GM18951 (cell line): ENCODE results near the gene SFTPA1.
"Not testable (repeated sequence)": the region's sequence is repeated elsewhere in the genome, so short reads cannot be mapped to it uniquely, and the experiment has no call there.

Experiments
- POLR2A ChIP-seq: IDR thresholded peaks from 4 replicates; pipeline ENCODE4 v1.6.1; 2011; ENCODE audit warnings: mild to moderate bottlenecking; ENCODE audit not compliant: insufficient read length, insufficient read depth; ENCODE audit errors: extremely low read depth
- in situ Hi-C: fragments of 300-500 bp; cut with MboI; formaldehyde crosslinking; loops from one replicate; pipeline ENCODE4 v1.12.0; 2022; ENCODE audit warnings: low sequenced_read_pairs, mixed read lengths, inconsistent platforms; ENCODE audit not compliant: unreplicated experiment

The SFTPA1 gene

DNA sequence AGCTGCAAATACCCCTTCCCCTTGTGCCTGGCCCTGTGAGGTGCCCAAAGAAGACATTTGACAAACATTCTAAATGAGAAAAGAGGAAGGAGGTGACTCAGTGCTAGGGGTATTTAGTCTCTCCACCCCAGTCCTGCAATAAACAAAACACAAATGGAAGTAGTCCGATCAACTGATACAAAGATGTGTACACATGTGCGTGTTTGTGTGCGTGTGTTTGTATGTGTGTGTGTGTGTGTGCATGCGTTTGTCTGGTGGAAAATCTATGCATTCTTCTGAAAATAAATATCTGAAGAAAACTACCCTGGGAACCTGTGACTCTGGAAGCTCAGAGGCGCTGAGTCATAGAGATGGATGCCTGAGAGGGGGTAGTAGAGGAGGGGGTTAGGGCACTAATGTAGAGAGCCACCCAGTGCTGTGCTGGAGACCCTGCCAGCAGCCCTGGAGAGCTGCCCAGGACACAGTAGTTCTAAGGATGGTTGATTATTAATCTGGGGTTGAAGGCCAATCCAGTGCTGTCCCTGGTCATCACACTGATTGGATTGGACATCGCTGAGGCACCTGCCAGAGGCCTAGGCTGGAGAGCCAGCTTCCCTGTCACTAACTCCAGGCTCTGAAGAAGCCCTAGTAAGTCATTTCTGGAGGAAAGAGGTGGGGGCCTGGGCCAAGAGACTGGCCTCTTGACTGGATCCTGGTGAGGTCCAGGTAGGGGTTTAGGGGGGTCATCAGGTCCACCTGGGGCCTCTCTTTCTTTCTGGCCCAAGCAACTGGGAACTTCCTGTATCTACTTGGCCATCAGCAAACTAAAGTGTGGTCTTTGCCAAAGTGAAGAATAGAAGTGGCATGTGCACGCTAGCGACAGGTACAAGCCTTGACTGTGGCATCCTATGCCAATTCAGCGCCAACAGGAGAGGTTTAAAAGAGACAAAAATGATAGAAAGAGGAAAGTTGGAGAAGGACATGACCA, 18.5 kb downstream of the SFTPA1 start:
- in situ Hi-C loops: no loop called here
- TF ChIP-seq POLR2A: no peak

DNA sequence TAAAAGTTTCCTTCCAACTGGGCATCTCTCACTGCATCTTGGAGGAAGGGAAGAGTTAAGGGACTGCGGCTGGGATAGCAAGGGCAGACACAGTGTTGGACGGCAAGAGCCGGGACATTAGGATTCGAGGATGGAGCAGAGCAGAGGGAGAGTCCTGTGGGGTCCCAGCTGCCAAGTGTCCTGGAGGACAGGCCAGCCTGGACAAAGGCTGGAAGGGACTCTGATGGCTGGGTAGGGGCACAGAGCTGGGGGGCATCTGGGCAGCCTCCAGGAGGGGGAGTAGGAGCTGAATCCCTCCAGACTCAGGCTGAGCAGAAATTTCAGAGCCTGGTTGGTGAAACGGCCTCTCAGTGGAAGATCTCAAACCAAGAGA, 19.2 kb downstream of the SFTPA1 start:
- in situ Hi-C loops: no loop called here
- TF ChIP-seq POLR2A: no peak

DNA sequence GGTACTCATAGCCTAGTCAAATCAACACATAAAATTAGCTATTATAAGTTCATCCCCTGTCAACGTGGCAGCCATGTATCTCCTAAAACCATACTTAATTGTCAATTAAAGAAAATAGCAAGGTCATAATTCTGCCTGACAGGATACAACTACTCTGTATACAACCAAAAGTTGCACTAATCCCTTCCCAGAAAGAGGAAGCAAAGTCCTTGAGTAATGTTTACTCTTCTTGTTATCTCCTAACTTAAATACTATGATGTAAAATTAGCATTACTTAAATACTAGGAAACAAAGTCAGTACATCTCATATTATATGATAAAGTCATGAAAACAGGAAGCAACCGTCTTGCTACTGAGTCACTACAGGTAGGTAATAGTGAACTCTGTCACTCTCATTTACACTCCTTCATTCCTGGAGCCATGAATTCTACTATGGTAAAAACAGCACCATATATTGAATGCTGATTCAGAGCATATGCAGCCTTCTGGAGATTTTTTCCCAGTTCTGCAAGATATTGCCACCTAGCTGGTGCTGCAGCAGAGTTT, 26.0 kb downstream of the SFTPA1 start:
- in situ Hi-C loops: not testable (repeated sequence)

DNA sequence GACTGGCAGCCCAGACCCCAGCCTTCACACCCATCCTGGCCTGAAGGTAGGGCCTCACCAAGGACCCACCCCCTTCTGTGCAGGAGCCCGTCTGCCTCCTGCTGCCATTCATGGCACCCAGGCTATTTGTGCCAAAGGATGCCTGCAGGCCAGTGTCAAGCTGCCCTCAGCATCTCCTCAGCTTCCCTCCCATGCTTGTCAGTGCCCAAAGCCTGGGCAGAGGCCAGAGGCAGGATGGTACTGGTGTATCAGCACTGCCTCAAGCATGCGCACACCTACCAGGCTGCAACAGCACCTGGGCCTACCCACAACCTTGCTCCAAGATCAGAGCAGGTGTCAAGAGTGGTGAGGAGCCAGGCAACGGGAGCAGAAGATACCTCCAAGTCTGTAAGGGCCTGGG, 27.6 kb downstream of the SFTPA1 start:
- no peak for TF ChIP-seq POLR2A

DNA sequence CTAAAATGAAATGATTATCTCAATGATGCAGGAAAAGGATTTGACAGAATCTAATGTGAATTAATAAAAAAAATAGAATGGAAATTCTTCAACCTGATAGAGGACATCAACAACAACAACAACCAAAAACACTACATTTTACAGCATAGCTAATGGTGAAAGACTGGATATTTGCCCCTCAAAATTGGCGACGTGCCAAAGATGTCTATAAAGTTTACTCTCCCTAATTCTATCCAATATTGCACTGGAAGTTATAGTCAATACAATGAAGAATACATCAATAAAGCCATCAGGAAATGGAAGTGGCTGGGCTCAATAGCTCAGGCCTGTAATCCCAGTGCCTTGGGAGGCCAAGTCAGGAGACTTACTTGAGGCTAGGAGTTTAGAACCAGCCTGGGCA, 42.0 kb downstream of the SFTPA1 start:
- in situ Hi-C loops: not testable (repeated sequence)

More for the DNA sequence above, 27.6 kb downstream of the SFTPA1 start:
- in situ Hi-C loops: no loop called here

DNA sequence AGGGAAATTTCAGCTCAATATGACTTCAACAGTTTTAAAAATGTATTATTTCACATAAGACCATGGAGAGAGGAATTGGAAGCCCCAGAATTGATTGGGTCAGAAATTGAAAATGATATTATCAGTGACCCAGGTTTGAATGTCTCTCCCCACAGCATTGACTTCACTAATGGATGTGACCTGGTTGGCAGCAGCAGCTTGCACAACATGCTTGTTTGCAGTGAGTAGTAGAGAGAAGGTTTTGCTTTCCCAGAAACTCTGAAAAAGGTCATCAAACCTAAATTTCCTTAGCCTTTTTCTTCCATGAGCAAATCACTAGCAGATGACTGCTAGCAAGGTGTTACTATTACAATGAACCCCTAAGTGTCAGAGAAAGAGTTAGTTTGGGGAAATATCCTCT, 52.5 kb downstream of the SFTPA1 start:
- in situ Hi-C loops: not testable (repeated sequence)

DNA sequence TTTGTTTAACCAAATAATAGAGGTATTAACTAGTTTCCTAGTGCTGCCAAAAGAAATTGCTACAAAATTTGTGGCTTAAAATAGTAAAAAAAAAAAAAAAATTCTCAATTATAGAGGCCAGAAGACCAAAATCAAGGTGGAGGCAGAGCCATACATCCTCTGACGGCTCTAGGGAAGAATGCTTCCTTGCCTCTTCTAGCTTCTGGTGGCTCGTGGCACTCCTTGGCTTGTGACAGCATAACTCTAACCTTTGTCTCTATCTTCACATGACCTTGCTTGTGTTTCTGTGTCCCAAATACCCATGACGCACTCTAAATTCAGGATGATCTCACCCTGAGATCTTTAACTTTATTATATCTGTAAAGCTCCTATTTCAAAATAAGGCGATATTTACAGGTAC, 53.9 kb downstream of the SFTPA1 start:
- in situ Hi-C loops: not testable (repeated sequence)
